Esophagus muscularis mucosa (tissue), 4 donors: Measurements from ENCODE around the gene DENND1C. TPM values are rescaled to one million over a fixed set of nuclear protein-coding genes. Genes with fewer than 3 reads are reported as not detected.
"Not testable (repeated sequence)": the region's sequence is repeated elsewhere in the genome, so short reads cannot be mapped to it uniquely, and the experiment has no call there.

Source experiments
- DNase-seq: peaks from one replicate; pipeline ENCODE4 v3.0.0-alpha.2; 2017; ENCODE audit errors: extremely low spot score
- H3K27ac ChIP-seq, 4 donors: fragments of 200-600 bp; sonication (generic); replicated peaks in 1 of 4; 1 replicate in 3 of 4; 2 replicates in 1 of 4; pipeline ENCODE4 v1.5.1; 2016 to 2019; ENCODE audit warnings: mild to moderate bottlenecking in 1 of 4
- H3K27me3 ChIP-seq, 4 donors: fragments of 200-600 bp; sonication (generic); one replicate each; pipeline versions ENCODE4 v1.5.1 to v1.6.0; 2016 to 2019
- H3K36me3 ChIP-seq, 4 donors: fragments of 200-600 bp; sonication (generic); one replicate each; pipeline ENCODE4 v1.5.1; 2016 to 2019
- H3K4me1 ChIP-seq, 4 donors: fragments of 200-600 bp; sonication (generic); one replicate each; pipeline ENCODE4 v1.5.1; 2016 to 2019
- H3K4me3 ChIP-seq, 4 donors: fragments of 200-600 bp; sonication (generic); 1 replicate in 2 of 4; 2 replicates in 2 of 4; pipeline ENCODE4 v1.5.1; 2016 to 2019; ENCODE audit warnings: mild to moderate bottlenecking in 4 of 4, moderate library complexity in 1 of 4
- H3K9me3 ChIP-seq, 4 donors: fragments of 200-600 bp; sonication (generic); 1 replicate in 3 of 4; 2 replicates in 1 of 4; pipeline ENCODE4 v1.5.1; 2016 to 2019
- CTCF ChIP-seq, 3 experiments: fragments of 200-600 bp in 2 of 3; fragments of 450-650 bp in 1 of 3; sonication (generic) in 2 of 3; IDR thresholded peaks; one replicate each; pipeline ENCODE4 v1.5.1; 2017 to 2019; ENCODE audit warnings: antibody characterized with exemption in 3 of 3, mild to moderate bottlenecking in 2 of 3, moderate library complexity in 1 of 3
- EP300 ChIP-seq: sonication (generic); formaldehyde crosslinking; IDR thresholded peaks from one replicate; pipeline ENCODE4 v1.6.1; 2017; ENCODE audit warnings: antibody characterized with exemption
- POLR2A ChIP-seq: fragments of 450-650 bp; IDR thresholded peaks from one replicate; pipeline ENCODE4 v1.6.1; 2017; ENCODE audit warnings: antibody characterized with exemption, moderate library complexity, mild to moderate bottlenecking, low read depth
- POLR2AphosphoS5 ChIP-seq, 2 donors: sonication (generic); formaldehyde crosslinking; IDR thresholded peaks; one replicate each; pipeline ENCODE4 v1.6.1; 2017; ENCODE audit warnings: antibody characterized with exemption in 2 of 2
- WGBS: methylation state at CpG from one replicate; pipeline ENCODE4 v1.1.5; 2018; 5-methylcytosine and 5-hydroxymethylcytosine counted together
- intact Hi-C: fragments of 100-400 bp; cut with DNase I; formaldehyde crosslinking; loops from one replicate; pipeline ENCODE4 v1.15.1; 2023
- total RNA-seq, 4 donors: library from RNA; depleted of rRNA; stranded (reverse); fragments of >200 nt; gene quantifications; one replicate each; pipeline versions ENCODE4 v1.1.0 to v1.2.1, GENCODE V29; 2016

Gene DENND1C
- total RNA-seq, 4 donors from 2014 or later: 0.13 to 2.8 (median 1.1) TPM

- 85% methylated on average over 11 of the region's 11 CpGs for WGBS
- H3K27me3 ChIP-seq: no peaks in the 10 kb centered on the region
- H3K4me3 ChIP-seq: no peak overlapping the region
- peaks cover 0 to 18% (median 3%) of the 10 kb centered on the region in 4 donors for H3K36me3 ChIP-seq
- intact Hi-C loops: no loop called here
- no peak for TF ChIP-seq CTCF (IDR thresholded peaks at IDR 0.05)
- TF ChIP-seq POLR2A: no peak
- no peak for TF ChIP-seq EP300
- no peak for TF ChIP-seq POLR2AphosphoS5 (IDR thresholded peaks at IDR 0.05)
- DNase-seq: no peak
- no peaks in the 10 kb centered on the region for H3K4me1 ChIP-seq
- no peak overlapping the region for H3K27ac ChIP-seq
- H3K9me3 ChIP-seq: no peaks in the 10 kb centered on the region
These were observed 48.4 kb downstream of the DENND1C start for GRCh38 chr19:6433165-6433564.

DNA sequence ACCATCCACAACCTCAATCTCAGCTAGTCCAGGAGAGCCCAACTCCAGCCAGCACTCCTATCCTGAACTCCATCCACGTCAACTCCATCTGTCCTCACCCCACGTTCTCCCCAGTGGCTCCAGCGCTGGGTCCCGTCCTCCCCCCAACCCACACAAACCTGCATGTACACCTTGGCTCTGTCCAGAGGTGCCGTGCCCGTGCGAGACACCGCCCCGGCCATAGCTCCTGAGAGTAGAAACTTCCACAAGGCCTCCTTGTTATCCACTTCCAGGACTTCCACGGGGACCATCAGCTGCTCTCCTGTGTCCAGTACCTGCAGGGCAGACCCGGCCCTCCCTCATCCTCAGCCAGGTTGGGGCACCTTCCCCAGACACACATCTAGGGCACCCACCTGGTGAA, 49.7 kb downstream of the DENND1C start:
- no peaks in the 10 kb centered on the region for H3K9me3 ChIP-seq
- H3K4me1 ChIP-seq: no peaks in the 10 kb centered on the region
- no peak overlapping the region for H3K27ac ChIP-seq
- H3K36me3 ChIP-seq: peaks cover 0 to 18% (median 3%) of the 10 kb centered on the region in 4 donors
- 91% methylated on average over 11 of the region's 11 CpGs for WGBS
- no peak for TF ChIP-seq POLR2A
- no peak for TF ChIP-seq POLR2AphosphoS5 (IDR thresholded peaks at IDR 0.05)
- TF ChIP-seq CTCF (IDR thresholded peaks at IDR 0.05): no peak
- no peak for TF ChIP-seq EP300
- intact Hi-C loops: no loop called here
- H3K4me3 ChIP-seq: no peak overlapping the region
- DNase-seq: no peak
- H3K27me3 ChIP-seq: no peaks in the 10 kb centered on the region

- TF ChIP-seq POLR2AphosphoS5 (IDR thresholded peaks at IDR 0.05) (no peak), EP300 (no peak), POLR2A (no peak), CTCF (IDR thresholded peaks at IDR 0.05) (no peak)
- Histone ChIP-seq H3K27ac (no peak overlapping the region), H3K9me3 (no peaks in the 10 kb centered on the region), H3K36me3 (peaks cover 0 to 10% (median 3%) of the 10 kb centered on the region in 4 donors), H3K4me3 (no peak overlapping the region), H3K4me1 (peaks cover 4 to 7% (median 6%) of the 10 kb centered on the region in 4 donors), H3K27me3 (no peaks in the 10 kb centered on the region)
- WGBS: 71% methylated on average over 19 of the region's 20 CpGs
- intact Hi-C loops: no loop called here
- no peak for DNase-seq
These were observed 52.0 kb downstream of the DENND1C start for GRCh38 chr19:6429419-6430221.

DNA sequence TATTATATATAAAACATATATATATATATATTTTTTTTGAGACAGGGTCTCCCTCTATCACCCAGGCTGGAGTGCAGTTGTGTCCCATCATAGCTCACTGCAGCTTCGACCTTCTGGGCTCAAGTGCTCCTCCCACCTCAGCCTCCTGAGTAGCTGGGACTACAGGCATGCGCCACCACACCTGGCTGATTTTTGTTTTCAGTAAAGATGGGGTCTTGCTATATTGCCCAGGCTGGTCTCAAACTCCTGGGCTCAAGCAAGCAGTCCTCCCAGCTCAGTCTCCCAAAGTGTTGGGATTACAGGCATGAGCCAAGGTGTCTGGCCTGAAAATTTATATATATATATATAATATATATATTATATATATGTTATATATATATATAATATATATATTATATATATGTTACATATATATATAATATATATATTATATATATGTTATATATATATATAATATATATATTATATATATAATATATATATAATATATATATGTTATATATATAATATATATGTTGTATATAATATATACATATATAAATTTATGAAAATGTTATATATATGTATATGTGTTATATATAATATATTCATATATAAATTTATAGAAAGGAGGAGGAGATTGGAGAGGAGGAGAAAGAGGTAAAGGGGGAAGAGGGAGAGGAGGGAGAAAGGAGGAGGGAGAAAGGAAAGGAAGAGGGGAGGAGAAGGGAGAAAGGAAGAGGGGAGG, 52.7 kb downstream of the DENND1C start:
- intact Hi-C loops, H3K27me3 ChIP-seq, H3K4me3 ChIP-seq, H3K36me3 ChIP-seq, H3K27ac ChIP-seq, DNase-seq, H3K9me3 ChIP-seq, H3K4me1 ChIP-seq: not testable (repeated sequence)
- 89% methylated on average over 2 of the region's 2 CpGs for WGBS

- no peak for DNase-seq
- H3K4me3 ChIP-seq: no peak overlapping the region
- H3K9me3 ChIP-seq: no peaks in the 10 kb centered on the region
- H3K36me3 ChIP-seq: peaks cover 0 to 6% (median under 1%) of the 10 kb centered on the region in 4 donors
- no peak for TF ChIP-seq EP300
- TF ChIP-seq POLR2AphosphoS5 (IDR thresholded peaks at IDR 0.05): no peak
- no peak for TF ChIP-seq CTCF (IDR thresholded peaks at IDR 0.05)
- TF ChIP-seq POLR2A: no peak
- H3K27ac ChIP-seq: no peak overlapping the region
- H3K4me1 ChIP-seq: peaks cover 18 to 26% (median 24%) of the 10 kb centered on the region in 4 donors
- H3K27me3 ChIP-seq: no peaks in the 10 kb centered on the region
- intact Hi-C loops: no loop called here
- 93% methylated on average over 18 of the region's 18 CpGs for WGBS
These were observed 54.5 kb downstream of the DENND1C start for GRCh38 chr19:6427131-6427530.
